SW 1271 (cell line): Measurements from ENCODE around the gene SLC23A2.
"Not testable (repeated sequence)": the region's sequence is repeated elsewhere in the genome, so short reads cannot be mapped to it uniquely, and the experiment has no call there.

Source experiments
- DNase-seq, 2 experiments: peaks; one replicate each; lab custom pipeline; 2025; lab: John Stamatoyannopoulos, UW

Gene SLC23A2

DNA sequence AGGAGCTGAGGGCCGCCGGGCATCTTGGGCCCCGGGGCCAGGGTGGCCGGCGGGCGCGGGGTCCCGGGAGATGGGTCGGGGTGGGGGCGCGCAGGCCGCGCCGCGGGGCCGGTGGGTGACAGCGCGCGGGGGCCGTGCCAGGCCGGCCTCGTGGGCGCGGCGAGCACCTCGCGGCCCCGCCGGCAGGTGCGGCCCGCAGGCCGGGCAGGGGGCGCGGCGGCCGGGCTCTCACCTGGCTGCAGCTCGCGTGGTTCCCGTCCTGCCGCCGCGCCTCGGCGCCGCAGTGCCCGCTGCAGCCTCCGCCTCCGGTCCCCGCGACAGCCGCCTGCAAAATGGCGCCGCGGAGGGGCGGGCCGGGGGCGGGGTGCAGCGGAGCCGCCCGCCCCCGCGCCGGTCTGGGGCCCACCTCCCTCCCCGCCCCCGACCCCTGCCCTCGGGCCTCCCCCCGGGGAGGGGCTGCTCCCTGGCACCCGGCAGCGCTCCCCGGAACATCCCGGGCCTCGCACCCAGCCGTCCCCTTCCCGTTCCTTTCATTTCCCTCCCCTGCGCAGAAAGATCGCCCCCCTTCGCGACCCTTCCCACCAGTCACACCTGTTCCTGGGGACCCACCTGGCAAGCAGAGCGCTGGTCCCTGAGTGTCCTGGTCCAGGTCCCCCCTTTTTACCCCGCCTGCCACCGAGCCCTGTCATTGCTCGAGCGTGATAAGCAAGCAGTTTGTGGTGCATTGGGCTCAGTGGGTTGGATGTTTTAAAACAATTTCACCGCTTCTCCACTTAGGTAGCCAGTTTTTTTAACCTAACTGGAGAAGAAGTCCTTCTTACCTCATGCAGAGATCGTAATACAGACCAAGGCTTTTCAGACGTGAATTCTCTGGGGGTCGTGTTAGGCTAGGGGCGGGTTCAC lies at the start of gene SLC23A2:
TSS of gene SLC23A2 (minus strand) at position 337 of the 903 bp plus-strand sequence. CDS start 68,948 bp downstream, outside the sequence.
- no peak for DNase-seq

DNA sequence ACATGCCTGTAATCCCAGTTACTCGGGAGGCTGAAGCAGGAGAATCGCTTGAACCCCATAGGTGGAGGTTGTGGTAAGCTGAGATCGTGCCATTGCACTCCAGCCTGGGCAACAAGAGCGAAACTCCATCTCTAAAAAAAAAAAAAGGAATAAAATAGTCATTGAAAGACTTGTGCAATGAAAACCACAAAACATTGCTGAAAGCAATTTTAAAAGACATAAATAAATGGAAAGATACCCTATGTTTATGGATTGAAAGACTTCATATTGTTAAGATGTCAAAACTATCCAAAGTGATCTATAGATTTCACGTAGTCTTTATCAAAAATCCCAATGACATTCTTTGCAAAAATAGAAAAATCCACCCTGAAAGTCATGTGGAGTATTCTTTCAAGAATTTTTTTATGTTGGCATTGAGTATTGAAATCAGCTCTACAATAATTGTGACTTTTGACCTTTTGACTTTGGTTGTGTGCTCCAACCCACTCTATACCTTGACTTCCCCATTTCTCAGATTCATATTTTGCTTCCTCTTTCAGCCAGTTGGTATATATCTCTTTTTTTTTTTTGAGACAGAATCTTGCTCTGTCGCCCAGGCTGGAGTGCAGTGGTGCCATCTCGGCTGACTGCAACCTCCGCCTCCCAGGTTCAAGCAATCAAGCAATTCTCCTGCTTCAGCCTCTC lies 45.5 kb upstream of the SLC23A2 start:
- DNase-seq: no peak

DNA sequence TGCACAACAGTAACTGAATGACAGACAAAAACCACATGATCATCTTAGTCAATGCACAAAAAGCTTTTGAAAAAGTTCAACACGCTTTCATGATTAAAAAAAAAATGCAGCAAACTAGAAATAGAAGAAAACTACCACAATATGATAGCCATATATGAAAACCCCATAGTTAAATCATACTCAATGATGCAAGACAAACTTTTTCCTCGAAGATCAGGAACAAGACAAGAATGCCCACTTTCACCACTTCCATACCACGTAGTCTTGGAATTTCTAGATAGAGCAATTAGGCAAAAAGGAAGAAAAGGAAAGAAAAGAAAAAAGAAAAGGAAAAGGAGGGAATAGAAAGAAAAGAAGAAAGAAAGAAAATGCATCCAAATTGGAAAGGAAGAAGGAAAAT lies 44.6 kb upstream of the SLC23A2 start:
- DNase-seq: no peak

DNA sequence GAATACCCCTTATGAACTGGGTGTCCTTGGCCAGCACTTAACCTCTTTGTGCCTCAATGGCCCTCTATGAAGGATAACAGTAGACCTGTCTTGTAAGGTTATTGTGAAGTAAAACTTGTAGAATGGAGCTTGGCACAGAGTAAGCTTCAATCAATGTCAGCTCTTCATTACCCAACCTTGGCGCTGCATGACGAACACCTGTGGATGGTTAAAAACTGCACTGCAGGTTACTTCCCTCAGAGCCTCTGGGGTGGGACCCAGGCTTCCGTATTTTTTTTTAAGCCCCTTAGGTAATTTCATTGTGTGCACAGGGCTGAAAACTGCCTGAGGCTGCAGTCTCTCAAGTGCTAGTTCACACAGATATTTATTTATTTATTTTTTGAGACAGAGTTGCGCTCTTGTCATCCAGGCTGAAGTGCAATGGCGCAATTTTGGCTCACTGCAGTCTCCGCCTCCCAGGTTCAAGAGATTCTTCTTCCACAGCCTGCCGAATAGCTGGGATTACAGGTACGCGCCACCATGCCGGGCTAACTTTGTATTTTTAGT lies 42.8 kb upstream of the SLC23A2 start:
- no peak for DNase-seq

DNA sequence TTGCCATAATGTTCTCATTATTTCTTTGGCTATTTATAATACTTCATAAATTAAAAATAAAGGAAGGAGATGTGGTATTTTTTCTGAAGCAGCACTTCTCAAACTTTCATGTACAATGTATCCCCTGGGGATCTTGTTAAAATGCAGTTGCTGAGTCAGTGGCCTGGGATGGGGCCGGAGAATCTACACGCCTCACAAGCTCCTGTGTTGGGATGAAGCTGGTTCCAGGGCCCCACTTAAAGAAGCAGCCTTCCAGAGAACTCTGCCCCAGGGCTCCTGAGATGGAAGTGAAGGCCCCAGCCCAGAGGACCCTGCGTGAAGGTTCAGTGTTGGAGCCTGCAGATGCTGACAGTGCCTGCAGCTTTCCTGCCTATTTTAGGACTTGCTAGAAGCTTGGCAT lies 40.1 kb upstream of the SLC23A2 start:
- no peak for DNase-seq

DNA sequence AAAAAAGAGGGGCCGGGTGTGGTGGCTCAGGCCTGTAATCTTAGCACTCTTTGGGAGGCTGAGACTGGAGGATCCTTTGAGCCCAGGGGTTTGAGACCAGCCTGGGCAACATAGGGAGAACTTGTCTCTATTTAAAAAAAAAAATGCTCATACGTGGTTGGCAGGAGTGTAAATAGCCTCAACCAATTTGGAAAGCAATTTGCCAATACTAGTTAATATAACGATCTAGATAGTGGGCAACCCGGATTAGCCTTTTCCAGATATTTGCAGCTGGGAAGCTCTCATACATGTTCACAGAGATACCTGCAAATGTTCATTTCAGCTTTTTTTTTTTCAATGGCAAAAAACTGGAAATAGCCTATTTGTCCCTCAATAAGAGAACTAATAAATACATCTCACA lies 39.0 kb upstream of the SLC23A2 start:
- no peak for DNase-seq

DNA sequence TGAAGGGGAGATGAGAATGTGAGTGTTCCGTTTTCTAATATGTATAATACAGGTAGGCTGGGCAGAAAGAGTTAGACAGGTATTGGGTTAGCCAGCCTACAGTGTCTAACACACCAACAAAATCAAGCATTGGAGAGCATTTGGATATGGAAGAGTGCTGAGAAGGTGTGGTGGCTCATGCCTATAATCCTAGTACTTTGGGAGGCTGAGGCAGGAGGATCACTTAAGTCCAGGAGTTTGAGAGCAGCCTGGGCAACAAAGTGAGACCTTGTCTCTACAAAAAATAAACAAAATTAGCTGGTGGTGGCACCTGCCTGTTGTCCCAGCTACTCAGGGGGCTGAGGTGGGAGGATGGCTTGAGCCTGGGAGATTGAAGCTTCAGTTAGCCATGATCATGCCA lies 38.6 kb upstream of the SLC23A2 start:
- DNase-seq: no peak

DNA sequence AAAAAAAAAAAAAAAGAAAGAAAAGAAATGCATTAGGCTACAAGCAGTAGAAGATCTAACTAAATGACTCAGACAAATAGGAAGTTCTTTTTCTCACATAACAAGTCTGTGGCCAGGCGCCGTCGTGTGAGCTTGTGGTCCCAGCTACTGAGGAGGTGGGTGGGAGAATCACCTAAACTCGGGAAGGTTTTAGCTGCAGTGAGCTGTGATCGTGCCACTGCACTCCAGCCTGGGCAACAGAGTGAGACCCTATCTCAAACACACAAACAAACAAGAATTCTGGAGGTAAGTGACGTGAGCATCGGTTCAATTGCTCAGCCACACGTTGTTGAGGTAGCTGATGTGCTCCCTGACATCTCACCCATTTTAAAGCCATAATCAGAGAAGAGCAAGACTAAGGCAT lies 37.9 kb upstream of the SLC23A2 start:
- DNase-seq: no peak

DNA sequence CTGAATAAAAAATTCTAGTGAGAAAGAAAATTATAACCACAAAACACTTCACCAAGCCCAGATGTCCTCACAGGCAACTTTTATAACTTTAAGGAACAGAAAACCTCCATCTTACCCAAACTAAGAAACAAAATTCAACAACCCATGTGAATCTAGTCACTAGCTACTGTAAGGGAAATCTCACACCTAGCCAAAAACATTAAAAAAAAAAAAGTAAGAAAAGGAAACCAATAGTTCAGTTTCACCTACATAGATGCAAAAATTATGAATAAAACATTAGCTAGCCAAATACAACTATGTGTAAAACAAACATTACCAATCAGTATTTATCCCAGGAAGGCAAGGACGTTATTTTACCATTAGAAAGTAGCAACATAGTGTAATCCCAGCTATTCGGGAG lies 35.5 kb upstream of the SLC23A2 start:
- DNase-seq: no peak

DNA sequence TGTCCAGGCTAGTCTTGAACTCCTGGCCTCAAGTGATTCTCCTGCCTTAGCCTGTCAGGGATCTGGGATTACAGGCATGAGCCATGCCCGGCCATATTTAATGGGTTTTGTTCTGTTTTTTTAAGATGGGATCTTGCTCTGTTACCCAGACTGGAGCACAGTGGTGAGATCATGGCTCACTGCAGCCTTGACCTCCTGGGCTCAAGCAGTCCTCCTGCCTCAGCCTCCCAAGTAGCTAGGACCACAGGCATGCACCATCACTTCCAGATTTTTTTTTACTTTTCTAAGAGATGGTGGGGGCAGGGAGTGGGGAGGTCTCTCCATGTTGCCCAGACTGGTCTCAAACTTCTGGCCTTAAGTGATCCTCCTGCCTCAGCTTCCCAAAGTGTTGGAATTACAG lies 34.2 kb upstream of the SLC23A2 start:
- DNase-seq: not testable (repeated sequence)

DNA sequence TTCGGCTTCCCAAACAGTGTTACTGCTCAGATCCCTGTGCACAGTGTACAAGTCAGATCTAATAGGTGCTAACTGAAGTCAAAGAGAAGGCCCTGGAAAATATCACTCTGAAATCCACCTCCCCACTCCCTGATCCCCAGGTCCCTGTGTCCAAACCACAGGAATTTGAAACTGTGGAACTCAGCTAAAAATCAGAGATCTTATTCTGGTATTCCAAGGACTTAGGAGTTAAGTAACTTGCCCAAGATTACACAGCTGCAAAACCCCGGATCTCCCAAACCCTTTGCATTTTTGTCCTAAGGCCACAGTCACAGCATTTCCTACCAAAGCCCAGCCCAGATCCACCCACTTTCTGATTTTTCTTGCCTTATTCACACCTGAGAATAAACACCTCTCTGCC lies 32.3 kb upstream of the SLC23A2 start:
- DNase-seq: no peak

DNA sequence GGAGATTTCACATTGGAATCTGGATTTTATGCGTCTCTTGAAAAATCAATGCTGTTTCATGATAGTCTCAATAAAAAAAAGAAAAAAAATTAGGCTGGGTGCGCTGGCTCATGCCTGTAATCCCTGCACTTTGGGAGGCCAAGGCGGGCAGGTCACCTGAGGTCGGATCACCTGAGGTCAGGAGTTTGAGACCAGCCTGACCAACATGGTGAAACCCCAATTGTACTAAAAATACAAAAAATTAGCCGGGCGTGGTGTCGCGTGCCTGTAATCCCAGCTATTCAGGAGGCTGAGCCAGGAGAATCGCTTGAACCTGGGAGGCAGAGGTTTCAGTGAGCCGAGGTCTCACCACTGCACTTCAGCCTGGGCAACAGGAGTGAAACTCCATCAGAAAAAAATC lies 30.4 kb upstream of the SLC23A2 start:
- not testable (repeated sequence) for DNase-seq

DNA sequence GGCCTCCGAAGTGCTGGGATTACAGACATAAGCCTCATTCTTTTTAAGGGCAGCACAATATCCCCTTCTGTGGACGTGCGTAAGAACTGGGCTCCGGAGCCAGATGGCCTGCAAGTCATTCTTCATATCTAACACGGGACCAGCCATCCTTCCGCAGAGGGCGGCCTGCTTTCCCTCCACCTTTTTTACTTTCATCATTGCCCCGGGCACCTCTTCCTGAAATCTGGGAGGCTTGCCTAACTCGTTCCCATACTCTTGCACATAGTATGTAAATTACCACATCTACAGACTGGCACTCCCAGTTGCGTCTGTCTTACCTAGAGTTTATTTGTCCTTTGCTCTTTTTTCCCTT lies 29.9 kb upstream of the SLC23A2 start:
- DNase-seq: no peak

DNA sequence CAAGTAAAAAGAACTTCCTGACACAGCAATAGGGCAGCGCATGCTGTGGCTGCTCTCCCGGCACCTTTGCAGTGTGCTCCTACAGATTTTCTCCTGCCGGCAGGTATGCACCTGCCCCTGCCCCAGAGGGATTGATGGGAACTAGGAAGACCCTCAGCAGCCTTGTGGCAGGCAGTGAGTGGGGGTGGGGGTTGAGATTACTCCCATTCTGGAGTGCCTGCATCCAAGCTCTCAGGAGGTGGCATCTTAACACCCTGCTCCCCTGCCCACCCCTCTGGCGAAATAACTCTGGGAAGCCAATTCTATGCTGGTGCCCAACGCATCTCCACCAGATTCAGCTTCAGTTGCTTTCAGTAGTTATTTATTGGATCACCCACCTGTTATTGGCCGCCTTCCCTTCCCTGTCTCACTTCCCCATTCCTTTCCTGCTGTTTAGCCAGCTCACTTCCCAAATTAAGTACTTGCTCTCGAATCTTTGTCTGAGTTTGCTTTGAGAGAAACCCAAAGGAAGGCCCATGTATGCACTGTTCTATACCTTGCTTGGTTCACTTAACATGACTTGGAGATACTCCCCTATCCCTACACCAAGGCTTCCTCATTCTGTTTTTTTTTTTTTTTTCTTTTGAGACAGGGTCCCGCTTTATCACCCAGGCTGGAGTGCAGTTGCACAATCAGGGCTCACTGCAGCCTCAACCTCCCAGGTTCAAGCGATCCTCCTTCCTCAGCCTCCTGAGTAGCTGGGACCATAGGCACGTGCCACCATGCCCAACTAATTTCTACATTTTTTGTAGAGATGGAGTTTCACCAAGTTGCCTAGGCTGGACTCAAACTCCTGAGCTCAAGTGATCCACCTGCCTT lies 29.3 kb upstream of the SLC23A2 start:
- DNase-seq: no peak

DNA sequence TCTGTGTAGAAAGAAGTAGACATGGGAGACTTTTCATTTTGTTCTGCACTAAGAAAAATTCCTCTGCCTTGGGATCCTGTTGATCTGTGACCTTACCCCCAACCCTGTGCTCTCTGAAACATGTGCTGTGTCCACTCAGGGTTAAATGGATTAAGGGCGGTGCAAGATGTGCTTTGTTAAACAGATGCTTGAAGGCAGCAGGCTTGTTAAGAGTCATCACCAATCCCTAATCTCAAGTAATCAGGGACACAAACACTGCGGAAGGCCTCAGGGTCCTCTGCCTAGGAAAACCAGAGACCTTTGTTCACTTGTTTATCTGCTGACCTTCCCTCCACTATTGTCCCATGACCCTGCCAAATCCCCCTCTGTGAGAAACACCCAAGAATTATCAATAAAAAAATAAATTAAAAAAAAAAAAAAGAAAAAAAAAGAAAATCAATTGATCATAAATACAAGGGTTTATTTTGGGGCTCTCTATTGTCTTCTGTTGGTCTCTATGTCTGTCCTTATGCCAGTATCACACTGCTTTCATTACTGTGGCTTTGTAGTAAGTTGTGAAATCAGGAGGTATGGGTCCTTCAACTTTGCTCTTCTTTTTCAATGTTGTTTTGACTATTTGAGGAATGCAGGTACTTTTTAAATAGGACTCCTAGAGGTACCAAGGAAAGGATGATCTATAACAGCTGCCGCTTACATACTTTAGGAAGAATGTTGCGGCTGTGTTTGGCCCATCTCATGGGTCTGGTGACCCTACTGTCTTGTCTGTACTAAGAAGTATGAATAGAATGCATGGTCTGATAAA lies 27.1 kb upstream of the SLC23A2 start:
- not testable (repeated sequence) for DNase-seq

DNA sequence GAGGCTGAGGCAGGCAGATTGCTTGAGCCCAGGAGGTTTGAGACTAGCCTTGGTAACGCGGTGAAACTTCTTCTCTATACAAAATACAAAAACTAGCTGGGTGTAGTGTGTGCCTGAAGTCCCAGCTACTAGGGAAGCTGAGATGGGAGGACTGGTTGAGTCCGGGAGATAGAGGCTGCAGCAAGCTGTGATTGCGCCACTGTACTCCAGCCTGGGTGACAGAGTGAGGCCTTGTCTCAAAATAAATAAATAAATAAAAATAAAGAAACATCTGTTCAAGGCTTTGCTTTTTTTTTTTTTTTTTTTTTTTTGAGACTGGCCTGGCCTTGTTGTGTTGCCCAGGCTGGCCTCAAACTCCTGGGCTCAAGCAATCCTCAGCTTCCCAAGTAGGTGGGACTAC lies 23.7 kb upstream of the SLC23A2 start:
- no peak for DNase-seq

DNA sequence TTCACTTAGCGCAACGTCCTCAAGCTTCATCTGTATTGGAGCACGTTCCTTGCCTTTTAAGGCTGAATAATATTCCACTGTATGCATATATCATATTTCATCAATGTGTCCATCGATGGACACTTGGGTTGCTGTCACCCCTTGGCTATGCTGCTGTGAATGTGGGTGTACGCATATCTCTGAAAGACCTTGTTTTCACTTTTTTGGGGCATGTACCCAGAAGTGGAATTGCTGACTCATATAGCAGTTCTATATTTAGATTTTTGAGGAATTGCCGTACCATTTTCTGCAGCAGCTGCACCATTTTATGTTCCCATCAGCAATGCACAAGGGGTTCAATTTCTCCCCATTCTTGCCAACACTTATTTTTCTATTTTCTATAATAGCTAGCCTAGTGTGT lies 22.8 kb upstream of the SLC23A2 start:
- no peak for DNase-seq

DNA sequence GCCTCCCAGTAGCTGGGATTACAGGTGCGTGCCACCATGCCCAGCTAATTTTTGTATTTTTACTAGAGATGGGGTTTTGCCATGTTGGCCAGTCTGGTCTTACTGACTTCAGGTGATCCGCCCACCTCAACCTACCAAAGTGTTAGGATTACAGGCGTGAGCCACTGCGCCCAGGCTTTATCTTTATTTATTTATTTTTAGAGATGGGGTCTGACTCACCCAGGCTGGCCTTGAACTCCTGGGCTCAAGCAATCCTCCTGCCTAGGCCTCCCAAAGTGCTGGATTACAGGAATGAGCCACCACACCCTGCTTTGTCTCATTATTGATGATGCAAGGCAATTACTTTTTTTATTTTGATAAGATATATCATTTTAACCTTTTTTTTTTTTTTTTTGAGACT lies 21.9 kb upstream of the SLC23A2 start:
- not testable (repeated sequence) for DNase-seq

DNA sequence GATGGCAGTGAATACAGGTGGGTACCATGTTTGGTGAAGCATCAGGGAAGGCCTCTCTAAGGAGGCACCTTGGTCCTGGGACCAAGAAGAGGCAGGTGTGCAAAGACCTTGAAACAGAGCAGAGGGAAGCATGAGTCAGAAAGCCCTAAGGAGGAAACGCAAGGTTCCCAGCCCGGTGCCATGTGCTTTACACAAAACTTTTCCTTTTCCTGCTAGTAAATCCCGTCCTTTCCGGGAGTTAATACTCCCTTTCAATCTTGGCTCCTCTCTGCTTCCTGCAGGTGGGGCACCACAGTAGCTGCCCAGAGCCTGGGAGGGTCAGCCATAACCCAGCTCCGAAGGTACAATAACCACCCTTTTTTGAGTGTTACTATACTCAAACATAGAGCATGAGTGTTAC lies 19.4 kb upstream of the SLC23A2 start:
- DNase-seq: no peak

DNA sequence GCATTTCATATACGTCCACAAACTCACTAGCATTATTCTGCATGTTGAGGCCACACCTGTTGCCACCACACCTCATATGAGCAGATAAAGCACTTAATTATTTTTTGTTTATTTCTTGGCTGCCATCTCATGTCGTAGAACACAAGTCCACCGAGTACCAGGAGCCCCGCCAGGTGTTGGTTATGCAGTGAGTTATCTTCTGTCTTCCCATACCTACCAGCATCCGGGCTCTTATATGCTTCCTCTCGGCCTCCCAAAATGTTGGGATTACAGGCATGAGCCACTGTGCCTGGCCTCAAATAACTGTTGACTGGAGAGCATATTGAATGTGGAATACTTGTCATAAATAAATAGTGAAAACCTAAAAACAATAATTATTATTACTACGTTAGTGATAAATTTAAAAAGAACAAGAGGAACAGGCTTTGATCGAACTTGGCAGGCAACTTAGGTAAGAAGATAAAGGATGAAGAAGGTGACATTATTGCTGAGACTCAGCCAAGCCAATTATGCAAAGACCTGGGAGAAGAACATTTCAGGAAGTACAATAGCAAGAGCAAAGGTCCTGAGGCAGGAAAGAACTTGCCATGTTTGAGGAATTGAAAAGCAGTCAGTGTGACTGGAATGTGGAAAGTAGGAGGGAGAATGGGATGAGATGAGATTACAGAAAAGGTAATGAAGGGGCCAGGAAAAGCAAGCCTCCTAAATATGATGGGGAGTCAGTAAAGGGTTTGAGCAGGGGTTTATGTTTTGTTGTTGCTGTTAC lies 12.6 kb upstream of the SLC23A2 start:
- no peak for DNase-seq

DNA sequence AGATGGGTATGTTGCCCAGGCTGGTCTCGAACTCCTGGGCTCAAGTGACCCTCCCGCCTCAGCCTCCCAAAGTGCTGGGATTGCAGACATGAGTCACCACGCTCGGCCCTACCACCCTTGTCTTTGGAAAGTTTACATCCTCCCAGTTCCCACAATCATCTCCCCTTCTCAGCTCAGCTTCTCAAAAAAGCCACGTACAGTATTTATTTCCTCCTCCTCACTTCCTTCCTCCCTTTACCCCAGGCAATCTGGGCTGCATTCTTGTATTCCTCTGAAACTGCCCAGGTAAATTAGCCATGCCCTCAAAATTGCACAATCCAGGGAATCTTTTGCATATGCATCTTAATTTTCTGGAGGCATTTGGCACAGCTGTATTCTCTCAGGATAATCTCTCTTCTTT lies 7.4 kb upstream of the SLC23A2 start:
- no peak for DNase-seq
